Natural killer cell (primary cell): ENCODE results near the gene TRMT61A. TPM values are rescaled to one million over a fixed set of nuclear protein-coding genes. Genes with fewer than 3 reads are reported as not detected.

Source experiments
- ATAC-seq, 3 donors: fragments of 150-1000 bp in 2 of 3; fragments of 200-7000 bp in 1 of 3; cut with Tn5 transposase; 1 replicate in 1 of 3; 2 replicates in 2 of 3; pipeline ENCODE4 v1.10.0; 2021; ENCODE audit warnings: mild to moderate bottlenecking in 2 of 3, moderate library complexity in 2 of 3
- DNase-seq, 2 donors: peaks; one replicate each; pipeline versions ENCODE4 v3.0.0 to v3.0.0-alpha.2; 2013 to 2021; ENCODE audit warnings: mixed read lengths in 1 of 2
- H3K27ac ChIP-seq: one replicate; pipeline ENCODE4 v1.5.1; 2013; ENCODE audit warnings: mild to moderate bottlenecking, low read length
- H3K27me3 ChIP-seq: one replicate; pipeline ENCODE4 v1.6.1; 2013; ENCODE audit warnings: low read length; ENCODE audit not compliant: control insufficient read depth, insufficient read depth
- H3K36me3 ChIP-seq: one replicate; pipeline ENCODE4 v1.6.1; 2013; ENCODE audit warnings: low read length; ENCODE audit not compliant: control insufficient read depth, insufficient read depth
- H3K4me1 ChIP-seq: one replicate; pipeline ENCODE4 v1.6.1; 2013; ENCODE audit warnings: low read length; ENCODE audit not compliant: control insufficient read depth, insufficient read depth
- H3K4me3 ChIP-seq: one replicate; pipeline ENCODE4 v1.5.1; 2013; ENCODE audit warnings: low read length
- H3K9me3 ChIP-seq: one replicate; pipeline ENCODE4 v1.6.1; 2013; ENCODE audit warnings: low read length; ENCODE audit not compliant: control insufficient read depth, insufficient read depth
- H3K27ac Mint-ChIP-seq, 2 donors: one replicate each; pipeline ENCODE4 v1.8.0; 2022; ENCODE audit warnings: mild to moderate bottlenecking in 2 of 2, mixed read lengths in 2 of 2, moderate library complexity in 1 of 2
- H3K27me3 Mint-ChIP-seq, 2 donors: one replicate each; pipeline ENCODE4 v1.8.0; 2022; ENCODE audit warnings: low read depth in 2 of 2, mixed read lengths in 2 of 2
- H3K36me3 Mint-ChIP-seq: one replicate; pipeline ENCODE4 v1.8.0; 2022; ENCODE audit warnings: mixed read lengths
- H3K4me1 Mint-ChIP-seq, 2 donors: one replicate each; pipeline ENCODE4 v1.8.0; 2022; ENCODE audit warnings: mixed read lengths in 2 of 2
- H3K4me3 Mint-ChIP-seq: one replicate; pipeline ENCODE4 v1.8.0; 2022; ENCODE audit warnings: mild to moderate bottlenecking, moderate library complexity, mixed read lengths
- H3K9me3 Mint-ChIP-seq, 2 donors: one replicate each; pipeline ENCODE4 v1.8.0; 2022; ENCODE audit warnings: mixed read lengths in 2 of 2
- WGBS: methylation state at CpG from one replicate; pipeline ENCODE4 v1.1.7; 2013; ENCODE audit warnings: missing lambda C conversion rate; ENCODE audit not compliant: insufficient coverage; 5-methylcytosine and 5-hydroxymethylcytosine counted together
- intact Hi-C: fragments of 100-400 bp; cut with micrococcal nuclease; formaldehyde crosslinking; loops from one replicate; pipeline ENCODE4 v1.14.2; 2022
- total RNA-seq, 4 donors: library from RNA; stranded (reverse); fragments of 120-200 nt in 1 of 4; gene quantifications; one replicate each; pipeline versions ENCODE4 v1.2.3 to v1.2.4, GENCODE V29; 2013 to 2022
- TF ChIP-seq, protein P1 (sequence below): fragments of 200-600 bp; IDR thresholded peaks from one replicate; pipeline ENCODE4 v1.8.0; 2022; ENCODE audit warnings: antibody characterized with exemption

TRMT61A gene
- total RNA-seq, 3 donors from 2014 or later (not counting 1 experiment from before 2014, with no cell fraction given): 8.1 to 9.4 (median 9.1) TPM

DNA sequence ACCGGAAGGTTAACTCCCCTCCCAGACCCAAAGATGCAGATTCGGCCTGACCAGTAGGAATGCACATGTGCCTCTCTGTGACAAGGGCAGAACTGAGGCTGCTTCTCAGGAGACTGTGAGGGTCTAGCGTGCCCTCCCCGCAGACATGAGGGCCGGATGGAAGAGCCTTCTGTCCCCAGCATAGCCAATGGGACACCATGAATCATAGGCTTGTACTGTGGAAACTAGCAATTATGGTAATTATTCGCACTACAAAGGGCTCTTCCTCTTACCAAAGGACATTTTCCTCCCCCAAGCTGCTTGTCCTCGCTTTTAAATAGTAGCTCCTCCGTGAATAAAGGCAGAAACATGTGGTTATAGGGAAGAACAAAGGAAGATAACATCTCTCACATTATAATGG, 40.0 kb downstream of the TRMT61A start:
- intact Hi-C loops: no loop called here
- no peaks in the 10 kb centered on the region for H3K27me3 Mint-ChIP-seq
- ATAC-seq: no peak

DNA sequence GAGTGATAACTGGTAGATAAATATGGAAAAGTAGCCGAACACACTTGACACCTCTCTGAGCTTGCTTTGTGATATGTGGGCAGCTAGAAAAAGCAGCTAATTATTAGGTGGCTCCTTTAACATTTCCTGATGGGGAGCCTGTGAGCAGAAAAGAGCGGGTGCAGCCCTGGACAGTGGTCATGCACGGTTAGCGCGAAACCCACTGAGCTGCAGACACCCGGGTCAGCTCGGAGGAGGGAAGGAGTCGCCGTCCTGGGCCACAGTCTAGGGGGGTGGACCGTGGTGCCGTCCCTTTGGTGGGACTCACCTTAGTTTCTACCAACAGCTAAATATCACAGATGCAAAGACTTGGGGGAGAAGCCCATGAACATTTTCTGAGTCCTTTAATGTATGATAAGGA, 40.4 kb downstream of the TRMT61A start:
- 87% methylated on average over 10 of the region's 11 CpGs for WGBS
- Histone ChIP-seq H3K4me1 (no peaks in the 10 kb centered on the region), H3K4me3 (no peak overlapping the region), H3K27ac (no peak overlapping the region), H3K27me3 (no peaks in the 10 kb centered on the region), H3K36me3 (peaks cover 7% of the 10 kb centered on the region), H3K9me3 (no peaks in the 10 kb centered on the region)
- Mint-ChIP-seq H3K4me3 (no peak overlapping the region), H3K27me3 (no peaks in the 10 kb centered on the region), H3K4me1 (peaks cover 4 to 5% of the 10 kb centered on the region in 2 donors), H3K9me3 (no peaks in the 10 kb centered on the region), H3K27ac (no peak overlapping the region), H3K36me3 (peaks cover under 1% of the 10 kb centered on the region)
- TF ChIP-seq, protein P1, sequence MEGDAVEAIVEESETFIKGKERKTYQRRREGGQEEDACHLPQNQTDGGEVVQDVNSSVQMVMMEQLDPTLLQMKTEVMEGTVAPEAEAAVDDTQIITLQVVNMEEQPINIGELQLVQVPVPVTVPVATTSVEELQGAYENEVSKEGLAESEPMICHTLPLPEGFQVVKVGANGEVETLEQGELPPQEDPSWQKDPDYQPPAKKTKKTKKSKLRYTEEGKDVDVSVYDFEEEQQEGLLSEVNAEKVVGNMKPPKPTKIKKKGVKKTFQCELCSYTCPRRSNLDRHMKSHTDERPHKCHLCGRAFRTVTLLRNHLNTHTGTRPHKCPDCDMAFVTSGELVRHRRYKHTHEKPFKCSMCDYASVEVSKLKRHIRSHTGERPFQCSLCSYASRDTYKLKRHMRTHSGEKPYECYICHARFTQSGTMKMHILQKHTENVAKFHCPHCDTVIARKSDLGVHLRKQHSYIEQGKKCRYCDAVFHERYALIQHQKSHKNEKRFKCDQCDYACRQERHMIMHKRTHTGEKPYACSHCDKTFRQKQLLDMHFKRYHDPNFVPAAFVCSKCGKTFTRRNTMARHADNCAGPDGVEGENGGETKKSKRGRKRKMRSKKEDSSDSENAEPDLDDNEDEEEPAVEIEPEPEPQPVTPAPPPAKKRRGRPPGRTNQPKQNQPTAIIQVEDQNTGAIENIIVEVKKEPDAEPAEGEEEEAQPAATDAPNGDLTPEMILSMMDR: no peak
- ATAC-seq (no peak), DNase-seq (no peak)
- intact Hi-C loops: no loop called here

More for the DNA sequence above, 40.0 kb downstream of the TRMT61A start:
- peaks cover 4 to 5% of the 10 kb centered on the region in 2 donors for H3K4me1 Mint-ChIP-seq
- TF ChIP-seq, protein P1: no peak
- no peak overlapping the region for H3K4me3 Mint-ChIP-seq
- DNase-seq: no peak
- no peaks in the 10 kb centered on the region for H3K36me3 Mint-ChIP-seq
- WGBS: 96% methylated on average over 5 of the region's 8 CpGs
- no peak overlapping the region for H3K27ac Mint-ChIP-seq
- H3K4me1 ChIP-seq: peaks cover 4% of the 10 kb centered on the region
- no peaks in the 10 kb centered on the region for H3K9me3 ChIP-seq
- no peaks in the 10 kb centered on the region for H3K27me3 ChIP-seq
- no peaks in the 10 kb centered on the region for H3K9me3 Mint-ChIP-seq
- no peak overlapping the region for H3K27ac ChIP-seq
- peaks cover 3% of the 10 kb centered on the region for H3K36me3 ChIP-seq
- H3K4me3 ChIP-seq: no peak overlapping the region

DNA sequence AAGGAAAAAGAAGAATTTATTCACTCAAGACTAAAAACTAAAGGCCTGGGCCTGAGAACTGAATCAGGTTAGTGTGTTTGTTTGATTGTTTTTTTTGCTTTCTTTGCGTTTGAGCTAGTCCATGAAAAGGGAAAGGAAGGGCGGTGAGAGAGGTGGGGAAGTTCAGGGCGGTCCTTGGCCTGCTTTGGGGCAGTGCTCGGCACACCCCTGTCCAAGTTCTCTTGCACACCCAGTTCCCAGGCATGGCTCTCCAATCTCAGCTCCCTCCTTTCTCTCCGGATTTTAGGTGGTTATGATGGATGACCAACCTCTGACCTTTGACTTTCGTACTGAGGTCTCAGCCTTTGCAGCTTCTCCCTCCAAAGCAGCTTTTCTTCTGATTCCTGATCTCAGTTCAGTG, 45.1 kb downstream of the TRMT61A start:
- H3K4me3 ChIP-seq: no peak overlapping the region
- 96% methylated on average over 5 of the region's 6 CpGs for WGBS
- no peak overlapping the region for H3K4me3 Mint-ChIP-seq
- no peaks in the 10 kb centered on the region for H3K9me3 Mint-ChIP-seq
- no peaks in the 10 kb centered on the region for H3K4me1 ChIP-seq
- no peak overlapping the region for H3K27ac Mint-ChIP-seq
- peaks cover 8% of the 10 kb centered on the region for H3K36me3 Mint-ChIP-seq
- DNase-seq (no peak), ATAC-seq (no peak)
- no peak overlapping the region for H3K27ac ChIP-seq
- no peaks in the 10 kb centered on the region for H3K4me1 Mint-ChIP-seq
- no peaks in the 10 kb centered on the region for H3K9me3 ChIP-seq
- H3K27me3 ChIP-seq: no peaks in the 10 kb centered on the region
- H3K36me3 ChIP-seq: peaks cover 31% of the 10 kb centered on the region
- intact Hi-C loops: no loop called here
- H3K27me3 Mint-ChIP-seq: no peaks in the 10 kb centered on the region
- TF ChIP-seq, protein P1: no peak

DNA sequence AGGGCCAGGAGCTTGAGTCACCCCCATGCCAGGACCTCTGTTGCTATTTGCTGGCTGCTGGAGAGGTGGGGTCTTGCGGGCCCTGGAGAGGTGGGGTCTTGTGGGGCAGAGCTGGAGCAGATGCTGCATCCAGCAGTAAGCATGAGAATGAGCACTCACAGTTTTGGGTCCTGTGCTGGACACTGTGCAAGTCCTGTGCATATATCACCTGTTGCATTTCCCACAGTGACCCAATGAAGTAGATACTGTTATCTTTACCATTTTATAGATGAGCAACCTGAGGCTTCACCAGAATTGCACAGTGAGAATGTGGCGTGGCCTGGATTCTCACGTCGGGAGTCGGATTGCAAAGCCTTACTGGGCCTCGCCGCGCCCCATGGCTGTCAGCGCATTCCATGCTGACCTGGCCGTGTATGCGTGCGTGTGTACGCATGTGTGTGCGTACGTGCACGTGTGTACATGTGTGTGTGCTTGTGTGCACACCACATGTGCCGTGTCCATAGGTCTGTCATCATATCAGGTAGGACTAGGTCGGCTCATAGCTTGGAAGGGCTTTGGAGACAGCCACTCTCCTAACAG, 45.8 kb downstream of the TRMT61A start:
- 96% methylated on average over 18 of the region's 18 CpGs for WGBS

More for the DNA sequence above, 45.8 kb downstream of the TRMT61A start:
- Histone ChIP-seq H3K9me3 (no peaks in the 10 kb centered on the region), H3K27ac (no peak overlapping the region), H3K27me3 (no peaks in the 10 kb centered on the region), H3K4me1 (no peaks in the 10 kb centered on the region), H3K36me3 (peaks cover 31% of the 10 kb centered on the region), H3K4me3 (no peak overlapping the region)
- H3K27ac Mint-ChIP-seq: no peak overlapping the region
- TF ChIP-seq, protein P1: no peak
- H3K9me3 Mint-ChIP-seq: no peaks in the 10 kb centered on the region
- H3K36me3 Mint-ChIP-seq: peaks cover 8% of the 10 kb centered on the region
- ATAC-seq (no peak), DNase-seq (no peak)
- intact Hi-C loops: no loop called here
- H3K27me3 Mint-ChIP-seq: no peaks in the 10 kb centered on the region
- no peaks in the 10 kb centered on the region for H3K4me1 Mint-ChIP-seq
- no peak overlapping the region for H3K4me3 Mint-ChIP-seq
